Measurements from ENCODE around the gene BUD23.
"Not testable (repeated sequence)": the region's sequence is repeated elsewhere in the genome, so short reads cannot be mapped to it uniquely, and the experiment has no call there.

The BUD23 gene

DNA sequence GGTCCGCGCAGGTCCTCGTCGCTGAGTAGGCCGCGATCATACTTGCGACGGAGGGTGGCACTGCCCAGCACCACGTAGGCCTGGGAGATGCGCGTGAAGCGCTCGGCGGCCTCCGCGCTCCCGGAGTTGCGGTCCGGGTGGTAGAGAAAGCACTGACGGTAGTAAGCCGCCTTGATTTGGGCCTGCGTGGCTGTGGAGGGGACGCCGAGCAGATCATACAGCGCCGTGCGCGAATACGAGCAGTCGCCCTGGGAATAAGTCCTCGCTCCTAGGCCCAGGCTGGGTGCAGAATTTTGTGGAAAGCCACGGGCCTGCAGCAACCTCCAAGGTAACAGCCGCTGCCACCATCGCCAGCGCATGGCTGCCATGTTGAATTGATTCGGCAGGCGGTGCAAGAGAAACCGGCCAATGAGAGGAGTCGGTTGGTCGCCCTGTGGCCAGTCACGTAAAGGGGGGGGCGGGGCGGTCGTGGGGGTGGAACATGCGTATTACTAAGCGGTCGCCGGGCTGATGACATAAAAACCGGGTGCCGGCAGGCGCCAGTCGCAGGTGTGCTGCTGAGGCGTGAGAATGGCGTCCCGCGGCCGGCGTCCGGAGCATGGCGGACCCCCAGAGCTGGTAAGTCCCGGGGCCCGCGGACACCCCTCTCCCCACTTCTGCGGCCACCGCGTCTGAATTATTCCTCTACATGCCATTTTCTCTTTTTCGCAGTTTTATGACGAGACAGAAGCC lies at the start of gene BUD23, which contains the start of gene DNAJC30:
Gene BUD23 (plus strand): TSS at position 542 of the 732 bp plus-strand sequence. CDS start 29 bp downstream, at position 571.
Gene DNAJC30 (minus strand): TSS at position 398 of the 732 bp plus-strand sequence. CDS start 30 bp downstream, at position 368.
- DNase-seq, result peak; percentile 90

- no peak for DNase-seq
Measured at GRCh38 chr7:73633844-73634243, 49.6 kb upstream of the BUD23 start.

DNA sequence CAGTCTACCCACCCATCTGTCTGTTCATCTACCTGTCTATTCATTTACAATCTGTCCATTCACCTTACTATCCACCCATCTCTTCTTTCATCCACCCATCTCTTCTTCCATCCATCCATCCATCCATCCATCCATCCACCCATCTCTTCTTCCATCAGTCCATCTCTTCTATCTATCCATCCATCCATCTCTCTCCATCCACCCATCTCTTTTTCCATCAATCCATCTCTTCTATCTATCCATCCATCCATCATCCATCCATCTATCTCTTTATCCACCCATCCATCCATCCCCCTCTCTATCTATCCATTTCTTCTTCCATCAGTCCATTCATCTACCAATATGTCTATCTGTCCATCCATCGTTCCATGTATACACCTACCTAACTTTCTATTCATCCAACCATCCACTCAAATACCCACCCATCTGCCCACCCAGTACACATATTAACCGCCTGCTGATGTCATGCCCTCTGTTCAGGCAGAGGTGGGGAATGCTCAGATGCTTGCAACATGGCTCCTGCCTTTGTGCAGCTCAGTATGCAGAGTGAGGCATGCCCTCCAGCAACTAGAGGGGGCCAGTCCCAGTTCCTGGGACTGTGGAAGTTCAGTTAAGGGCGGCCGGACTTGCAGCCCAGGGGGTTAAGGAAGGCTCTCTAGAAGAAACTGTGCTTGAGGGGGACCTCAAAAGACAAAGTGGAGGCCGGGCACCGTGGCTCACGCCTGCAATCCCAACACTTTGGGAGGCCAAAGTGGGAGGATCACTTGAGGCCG lies 47.8 kb upstream of the BUD23 start:
- DNase-seq, result no peak

GRCh38 chr7:73638911-73639310 lies 44.5 kb upstream of the BUD23 start:
- DNase-seq, result no peak

GRCh38 chr7:73642834-73643233 lies 40.6 kb upstream of the BUD23 start:
- DNase-seq, result no peak

DNA sequence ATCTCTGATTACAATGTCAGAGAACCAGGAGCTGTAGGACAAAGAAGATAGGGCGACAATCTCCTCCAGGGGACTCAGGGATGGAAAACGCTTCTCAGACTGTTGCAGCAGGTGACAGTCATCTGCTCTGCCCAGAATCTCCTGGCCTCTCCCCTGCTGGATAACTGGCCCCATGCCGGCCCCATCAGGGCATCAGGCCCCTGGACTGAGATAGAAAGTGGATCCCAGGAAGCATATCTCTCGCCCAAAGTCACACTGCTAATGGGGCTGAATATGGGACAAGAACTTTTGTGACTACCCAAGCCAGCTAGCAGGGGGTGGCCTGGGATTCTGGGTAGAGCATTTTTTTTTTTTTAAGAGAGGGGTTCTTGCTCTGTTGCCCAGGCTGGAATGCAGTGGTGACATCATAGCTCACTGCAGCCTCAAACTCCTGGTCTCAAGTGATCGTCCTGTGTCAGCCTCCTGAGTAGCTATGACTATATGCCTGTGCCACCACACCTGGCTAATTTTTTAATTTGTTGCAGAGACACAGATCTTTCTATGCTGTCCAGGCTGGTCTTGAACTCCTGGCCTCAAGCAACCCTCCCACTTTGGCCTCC lies 38.6 kb upstream of the BUD23 start:
- no peak for DNase-seq

- no peak for DNase-seq
Measured at GRCh38 chr7:73645643-73646174, 37.7 kb upstream of the BUD23 start.

DNA sequence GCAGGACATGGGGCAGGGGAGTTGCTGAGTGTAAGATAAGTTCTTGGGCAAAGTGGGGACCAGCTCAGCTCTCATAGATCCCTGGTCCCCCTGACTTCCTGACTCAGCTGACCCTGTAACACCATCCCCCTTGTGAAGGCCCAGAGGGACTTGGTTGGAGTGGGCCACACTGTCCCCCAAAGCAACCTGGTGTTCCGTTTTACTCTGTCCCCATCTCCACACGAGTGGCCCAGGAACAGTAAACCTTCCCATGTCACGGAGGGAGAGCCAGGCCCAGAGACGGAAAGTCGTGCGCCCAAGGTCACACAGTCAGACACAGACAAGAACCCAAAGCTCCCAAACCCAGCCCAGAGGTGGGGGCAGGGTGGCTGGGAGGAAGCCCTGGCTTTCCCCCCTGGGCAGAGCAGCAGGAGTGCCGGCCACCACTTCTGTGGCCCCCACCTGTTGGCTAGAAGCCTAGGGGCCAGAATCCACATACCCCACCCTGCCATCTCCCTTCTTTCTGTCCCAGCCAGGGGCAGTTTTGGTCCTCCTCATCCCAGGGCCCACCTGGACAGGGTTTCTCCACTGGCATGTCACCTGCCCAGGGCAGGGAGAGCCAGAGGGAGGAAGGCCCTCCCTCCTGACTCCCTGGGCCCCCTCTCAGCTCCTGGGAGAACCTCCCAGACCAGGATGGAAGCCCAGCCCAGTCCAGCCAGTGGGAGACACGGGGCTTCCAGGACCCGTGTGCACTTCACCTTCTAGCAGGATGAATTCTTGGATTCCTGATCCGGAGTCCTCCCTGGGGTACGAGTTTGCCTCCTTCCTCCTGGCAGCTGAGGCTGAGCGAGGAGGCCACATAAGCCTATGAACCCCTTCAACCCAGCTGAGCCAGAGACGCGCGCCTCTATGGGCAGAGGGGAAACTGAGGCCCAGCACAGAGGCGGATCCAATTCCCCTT lies 36.3 kb upstream of the BUD23 start:
- no peak for DNase-seq

DNA sequence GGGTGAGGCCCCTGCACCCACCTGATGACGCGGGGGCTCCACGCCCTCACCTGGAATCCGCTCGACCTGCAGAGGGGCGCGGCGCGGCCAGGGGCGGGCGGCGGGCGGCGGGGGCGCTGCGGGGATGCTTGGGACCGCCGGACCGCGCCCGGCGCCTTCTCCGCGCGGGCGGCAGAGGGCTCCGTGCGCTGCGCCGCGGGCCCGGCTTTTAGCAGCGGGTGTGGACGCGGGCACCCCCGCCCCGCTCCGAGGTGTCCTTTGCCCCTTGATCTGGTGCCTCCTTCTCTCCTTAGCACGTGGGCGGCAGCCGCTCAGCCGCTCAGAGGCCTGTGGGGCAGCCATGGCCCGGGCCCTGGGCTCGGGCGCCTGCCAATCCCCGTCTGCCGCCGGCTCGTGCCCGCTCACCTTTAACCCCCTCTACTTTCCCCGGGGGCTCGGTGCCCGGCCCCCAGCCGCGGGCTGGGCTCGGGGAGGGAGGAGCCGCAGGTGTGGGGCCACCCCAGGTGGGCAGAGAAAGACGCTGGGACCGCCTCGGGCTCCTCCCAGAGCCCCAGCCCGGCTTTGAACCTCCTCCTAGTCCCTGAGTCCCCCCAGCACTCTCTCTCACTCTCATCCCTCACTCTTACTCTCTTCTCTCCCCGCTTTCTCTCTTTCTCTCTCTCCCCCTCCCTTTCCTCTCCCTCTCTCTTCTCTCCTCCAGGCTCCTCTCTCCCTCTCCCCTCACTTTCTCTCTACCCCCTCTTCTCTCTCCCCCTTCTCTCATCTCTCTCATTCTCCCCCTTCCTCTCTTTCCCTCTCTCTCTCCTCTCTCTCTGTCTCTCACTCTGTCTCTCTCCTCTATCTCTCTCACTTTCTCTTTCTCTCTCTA lies 35.4 kb upstream of the BUD23 start:
- no peak for DNase-seq

- no peak for DNase-seq
Measured at GRCh38 chr7:73648593-73649332, 34.6 kb upstream of the BUD23 start.

DNA sequence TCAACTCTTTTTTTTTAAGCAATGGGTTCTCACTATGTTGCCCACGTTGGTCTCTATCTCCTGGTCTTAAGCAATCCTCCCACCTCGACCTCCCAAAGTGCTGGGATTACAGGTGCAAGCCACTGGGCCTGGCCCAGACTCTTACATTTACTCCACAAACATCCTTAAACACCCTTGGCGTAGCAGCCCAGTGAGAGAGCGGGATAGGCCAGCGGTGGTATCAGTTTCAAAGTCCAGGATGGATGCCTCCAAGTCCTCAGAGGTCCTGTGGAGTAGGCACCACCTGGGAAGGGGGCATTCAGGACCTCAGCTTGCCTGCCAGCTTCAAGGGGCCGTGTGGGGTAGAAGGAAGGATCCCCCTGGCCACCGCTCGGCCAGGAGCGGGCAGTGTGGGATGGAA lies 33.8 kb upstream of the BUD23 start:
- no peak for DNase-seq

GRCh38 chr7:73650524-73650923 lies 32.9 kb upstream of the BUD23 start:
- DNase-seq, result no peak

- no peak for DNase-seq
Measured at GRCh38 chr7:73652541-73652949, 30.9 kb upstream of the BUD23 start.

DNA sequence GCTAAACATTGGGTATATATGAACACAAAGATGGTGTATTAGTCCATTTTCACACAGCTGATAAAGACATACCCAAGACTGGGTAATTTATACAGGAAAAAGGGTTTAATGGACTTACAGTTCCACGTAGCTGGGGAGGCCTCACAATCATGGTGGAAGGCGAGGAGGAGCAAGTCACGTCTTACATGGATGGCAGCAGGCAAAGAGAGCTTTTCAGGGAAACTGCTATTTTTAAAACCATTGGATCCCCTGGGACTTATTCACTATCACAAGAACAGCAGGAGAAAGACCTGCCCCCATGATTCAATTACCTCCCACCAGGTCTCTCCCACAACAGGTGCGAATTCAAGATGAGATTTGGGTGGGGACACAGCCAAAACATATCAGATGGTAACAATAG lies 28.1 kb upstream of the BUD23 start:
- DNase-seq, result not testable (repeated sequence)

GRCh38 chr7:73659983-73660382 lies 23.4 kb upstream of the BUD23 start:
- DNase-seq, result no peak

DNA sequence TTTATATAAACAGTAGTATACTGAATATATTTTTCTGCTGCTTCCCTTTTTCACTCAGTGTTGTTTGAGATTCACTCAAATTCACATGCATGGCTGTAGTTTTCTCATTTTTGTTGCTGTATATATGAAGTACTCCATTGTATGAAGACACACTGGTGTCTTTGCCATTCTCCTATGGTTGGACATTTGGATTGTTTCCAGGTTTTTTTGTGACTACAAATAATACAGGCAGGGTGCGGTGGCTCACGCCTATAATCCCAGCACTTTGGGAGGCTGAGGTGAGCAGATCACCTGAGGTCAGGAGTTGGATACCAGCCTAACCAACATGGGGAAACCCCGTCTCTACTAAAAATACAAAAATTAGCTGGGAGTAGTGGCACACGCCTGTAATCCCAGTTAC lies 22.8 kb upstream of the BUD23 start:
- DNase-seq, result not testable (repeated sequence)

GRCh38 chr7:73663033-73663432 lies 20.4 kb upstream of the BUD23 start:
- no peak for DNase-seq

GRCh38 chr7:73667344-73668102 lies 15.9 kb upstream of the BUD23 start, which contains the start of gene VPS37D:
TSS of gene VPS37D (plus strand) at chr7:73667831. CDS start at chr7:73667959, 128 bp downstream.
- DNase-seq, result peak; percentile 24

- DNase-seq, result no peak
Measured at GRCh38 chr7:73668103-73668885, 15.1 kb upstream of the BUD23 start.
